Smooth muscle cell (in vitro differentiated cells): Measurements from ENCODE around the gene SERPINA5. TPM values are rescaled to one million over a fixed set of nuclear protein-coding genes. Genes with fewer than 3 reads are reported as not detected.

ENCODE experiments used
- DNase-seq: peaks from one replicate; lab custom pipeline; 2025; ENCODE audit not compliant: unreplicated experiment; lab: John Stamatoyannopoulos, UW
- H2AFZ ChIP-seq: fragments of 200-600 bp; sonication (generic); 2 replicates; pipeline ENCODE4 v1.6.0; 2016; ENCODE audit warnings: antibody characterized with exemption, low read depth, mild to moderate bottlenecking
- H3F3A ChIP-seq: fragments of 200-600 bp; sonication (generic); 2 replicates; pipeline ENCODE4 v1.6.0; 2017; ENCODE audit warnings: antibody characterized with exemption, low read depth
- H3K27ac ChIP-seq: fragments of 200-600 bp; sonication (generic); 2 replicates; pipeline ENCODE4 v1.5.1; 2016; ENCODE audit warnings: low read depth, mild to moderate bottlenecking
- H3K27me3 ChIP-seq: fragments of 200-600 bp; sonication (generic); 2 replicates; pipeline ENCODE4 v1.6.1; 2016; ENCODE audit warnings: low read depth, mild to moderate bottlenecking
- H3K36me3 ChIP-seq: fragments of 200-600 bp; sonication (generic); 2 replicates; pipeline ENCODE4 v1.5.1; 2016; ENCODE audit warnings: low read depth
- H3K4me1 ChIP-seq: fragments of 200-600 bp; sonication (generic); 2 replicates; pipeline ENCODE4 v1.5.1; 2016; ENCODE audit warnings: low read depth
- H3K4me2 ChIP-seq: fragments of 200-600 bp; sonication (generic); 2 replicates; pipeline ENCODE4 v1.6.0; 2016; ENCODE audit warnings: mild to moderate bottlenecking
- H3K4me3 ChIP-seq: fragments of 200-600 bp; sonication (generic); 2 replicates; pipeline ENCODE4 v1.5.1; 2016; ENCODE audit warnings: mild to moderate bottlenecking
- H3K79me2 ChIP-seq: fragments of 200-600 bp; sonication (generic); 2 replicates; pipeline ENCODE4 v1.6.0; 2016; ENCODE audit warnings: low read depth, mild to moderate bottlenecking
- H3K9ac ChIP-seq: fragments of 200-600 bp; sonication (generic); 2 replicates; pipeline ENCODE4 v1.6.0; 2016; ENCODE audit warnings: low read depth
- H3K9me3 ChIP-seq: fragments of 200-600 bp; sonication (generic); replicated peaks from 2 replicates; pipeline ENCODE4 v1.5.1; 2016; ENCODE audit warnings: low read depth
- H4K20me1 ChIP-seq: fragments of 200-600 bp; sonication (generic); 2 replicates; pipeline ENCODE4 v1.6.0; 2016; ENCODE audit warnings: low read depth
- WGBS: methylation state at CpG from one replicate; pipeline ENCODE4 v1.1.7; 2016; ENCODE audit warnings: low lambda C conversion rate; 5-methylcytosine and 5-hydroxymethylcytosine counted together
- polyA plus RNA-seq: library from polyadenylated mRNA; unstranded; fragments of >200 nt; fragmentation: Nextera tagmentation; extraction: Ambion mirVana; gene quantifications from 2 replicates; pipeline ENCODE4 v1.2.1, GENCODE V29; 2016
- total RNA-seq: library from RNA; depleted of rRNA; stranded (reverse); fragments of >200 nt; gene quantifications from 2 replicates; pipeline ENCODE4 v1.2.3, GENCODE V29; 2014
- TF ChIP-seq, protein P1 (sequence below): fragments of 200-600 bp; sonication (generic); IDR thresholded peaks from 2 replicates; pipeline ENCODE4 v1.5.1; 2017; ENCODE audit warnings: borderline replicate concordance, mild to moderate bottlenecking, antibody characterized with exemption; ENCODE audit not compliant: insufficient read depth, poor library complexity, severe bottlenecking

Gene SERPINA5
- total and polyA plus RNA-seq, 2 experiments from 2014 or later, result 0.27 to 0.43 TPM

DNA sequence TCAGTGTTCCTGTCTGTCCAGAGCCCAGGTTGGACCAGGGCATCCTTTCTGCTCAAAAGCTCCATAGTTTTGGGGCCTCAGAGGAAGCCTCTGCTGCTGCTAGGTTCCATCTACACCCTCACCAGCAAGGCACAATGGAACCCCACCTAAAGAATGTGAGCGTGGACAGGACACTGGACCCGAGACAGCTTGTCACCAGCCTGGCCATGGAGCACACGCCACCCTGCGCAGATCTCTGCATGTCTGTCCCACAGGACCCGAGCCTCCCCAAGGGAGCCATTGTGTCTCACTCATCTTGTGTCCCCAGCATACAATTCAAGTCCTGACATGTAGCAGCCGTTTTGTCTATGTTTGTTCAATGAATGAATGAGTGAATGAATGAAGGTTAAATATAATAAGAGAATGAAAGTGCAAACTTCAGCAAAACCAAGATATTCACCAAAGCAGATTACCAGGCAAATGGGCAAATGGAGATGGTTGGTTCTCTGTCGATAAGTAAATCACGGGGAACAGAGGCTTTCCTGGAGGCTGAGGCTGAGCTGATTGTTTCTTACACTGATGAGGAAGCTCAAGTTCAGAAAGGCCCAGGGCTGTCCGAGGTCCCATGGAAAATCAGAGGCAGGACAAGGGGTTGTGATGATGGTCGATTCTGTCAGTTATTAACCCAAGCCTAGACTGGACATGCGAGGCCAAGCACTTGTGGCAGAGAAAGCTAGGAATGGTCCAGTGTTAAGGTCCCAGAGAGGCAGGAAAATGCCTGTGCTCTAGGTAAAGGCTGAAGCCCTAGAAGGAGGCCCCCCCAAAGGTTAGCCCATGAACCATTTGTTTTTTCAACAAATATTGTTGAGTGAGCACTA lies 58.0 kb downstream of the SERPINA5 start:
- WGBS, result 91% methylated on average over 11 of the region's 11 CpGs

DNA sequence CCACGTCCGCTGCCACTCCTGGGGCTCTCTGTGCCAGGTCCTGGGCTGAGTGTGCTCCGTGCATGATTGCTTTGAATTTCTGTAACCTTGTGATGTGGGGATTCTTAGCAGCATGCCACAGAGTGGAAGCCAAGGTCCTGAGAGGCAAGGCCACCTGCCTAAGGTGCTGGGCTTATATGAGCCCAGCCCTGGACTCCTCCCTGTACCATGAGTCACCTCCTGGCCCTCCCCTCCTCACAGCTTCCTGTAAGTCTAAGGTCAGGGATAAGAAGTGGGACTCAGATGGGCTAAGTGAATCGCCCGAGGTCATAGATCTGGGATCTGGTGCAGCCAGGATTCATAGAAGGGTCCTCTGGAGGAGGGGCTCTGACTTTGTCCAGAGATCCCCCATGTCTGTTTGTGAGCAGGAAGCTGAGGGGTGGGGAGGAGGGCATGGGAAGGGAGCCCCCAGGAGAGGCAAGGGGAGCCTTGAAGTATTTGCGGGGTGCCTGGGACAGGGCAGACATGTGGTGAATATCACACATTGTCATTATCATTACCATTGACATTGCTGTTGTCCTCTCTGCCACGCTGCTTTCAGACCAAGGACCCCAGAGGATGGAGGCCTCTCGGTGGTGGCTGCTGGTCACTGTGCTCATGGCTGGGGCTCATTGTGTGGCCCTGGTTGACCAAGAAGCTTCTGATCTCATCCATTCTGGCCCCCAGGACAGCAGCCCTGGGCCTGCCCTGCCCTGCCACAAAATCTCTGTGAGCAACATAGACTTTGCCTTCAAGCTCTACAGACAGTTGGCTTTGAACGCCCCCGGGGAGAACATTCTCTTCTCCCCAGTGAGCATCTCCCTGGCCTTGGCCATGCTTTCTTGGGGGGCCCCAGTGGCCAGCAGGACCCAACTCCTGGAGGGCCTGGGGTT lies 59.8 kb downstream of the SERPINA5 start:
- Histone ChIP-seq H3K4me2 (no peak overlapping the region), H4K20me1 (no peaks in the 10 kb centered on the region), H3K4me1 (no peaks in the 10 kb centered on the region), H3K27me3 (no peaks in the 10 kb centered on the region), H3F3A (no peaks in the 10 kb centered on the region), H3K4me3 (no peak overlapping the region), H3K27ac (no peak overlapping the region), H3K9me3 (no peaks in the 10 kb centered on the region), H3K36me3 (no peaks in the 10 kb centered on the region), H3K9ac (no peak overlapping the region), H3K79me2 (no peaks in the 10 kb centered on the region), H2AFZ (no peak overlapping the region)
- WGBS, result 94% methylated on average over 10 of the region's 10 CpGs
- DNase-seq, result no peak
- TF ChIP-seq, protein P1, sequence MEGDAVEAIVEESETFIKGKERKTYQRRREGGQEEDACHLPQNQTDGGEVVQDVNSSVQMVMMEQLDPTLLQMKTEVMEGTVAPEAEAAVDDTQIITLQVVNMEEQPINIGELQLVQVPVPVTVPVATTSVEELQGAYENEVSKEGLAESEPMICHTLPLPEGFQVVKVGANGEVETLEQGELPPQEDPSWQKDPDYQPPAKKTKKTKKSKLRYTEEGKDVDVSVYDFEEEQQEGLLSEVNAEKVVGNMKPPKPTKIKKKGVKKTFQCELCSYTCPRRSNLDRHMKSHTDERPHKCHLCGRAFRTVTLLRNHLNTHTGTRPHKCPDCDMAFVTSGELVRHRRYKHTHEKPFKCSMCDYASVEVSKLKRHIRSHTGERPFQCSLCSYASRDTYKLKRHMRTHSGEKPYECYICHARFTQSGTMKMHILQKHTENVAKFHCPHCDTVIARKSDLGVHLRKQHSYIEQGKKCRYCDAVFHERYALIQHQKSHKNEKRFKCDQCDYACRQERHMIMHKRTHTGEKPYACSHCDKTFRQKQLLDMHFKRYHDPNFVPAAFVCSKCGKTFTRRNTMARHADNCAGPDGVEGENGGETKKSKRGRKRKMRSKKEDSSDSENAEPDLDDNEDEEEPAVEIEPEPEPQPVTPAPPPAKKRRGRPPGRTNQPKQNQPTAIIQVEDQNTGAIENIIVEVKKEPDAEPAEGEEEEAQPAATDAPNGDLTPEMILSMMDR, result no peak

More for the DNA sequence above, 58.0 kb downstream of the SERPINA5 start:
- Histone ChIP-seq H3K4me2 (no peak overlapping the region), H3K4me1 (no peaks in the 10 kb centered on the region), H4K20me1 (no peaks in the 10 kb centered on the region), H2AFZ (no peak overlapping the region), H3K79me2 (no peaks in the 10 kb centered on the region), H3K36me3 (no peaks in the 10 kb centered on the region), H3K9me3 (no peaks in the 10 kb centered on the region), H3F3A (no peaks in the 10 kb centered on the region), H3K27ac (no peak overlapping the region), H3K27me3 (no peaks in the 10 kb centered on the region), H3K4me3 (no peak overlapping the region), H3K9ac (no peak overlapping the region)
- DNase-seq, result no peak
- TF ChIP-seq, protein P1, result no peak

DNA sequence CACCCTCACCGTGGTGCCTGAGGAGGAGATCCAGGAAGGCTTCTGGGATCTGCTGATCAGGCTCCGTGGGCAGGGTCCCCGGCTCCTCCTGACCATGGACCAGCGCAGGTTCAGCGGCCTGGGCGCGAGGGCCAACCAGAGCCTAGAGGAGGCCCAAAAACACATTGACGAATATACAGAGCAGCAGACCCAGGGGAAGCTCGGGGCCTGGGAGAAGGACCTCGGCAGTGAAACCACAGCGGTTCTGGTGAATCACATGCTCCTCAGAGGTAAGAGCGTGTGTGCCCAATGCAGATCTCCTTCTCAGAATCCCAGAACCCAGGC lies 60.4 kb downstream of the SERPINA5 start:
- H4K20me1 ChIP-seq, result no peaks in the 10 kb centered on the region

More for the DNA sequence above, 60.4 kb downstream of the SERPINA5 start:
- no peak overlapping the region for H3K9ac ChIP-seq
- no peak overlapping the region for H2AFZ ChIP-seq
- DNase-seq, result no peak
- H3K4me3 ChIP-seq, result no peak overlapping the region
- TF ChIP-seq, protein P1, result no peak
- H3K9me3 ChIP-seq, result no peaks in the 10 kb centered on the region
- WGBS, result 97% methylated on average over 12 of the region's 12 CpGs
- no peaks in the 10 kb centered on the region for H3K27me3 ChIP-seq
- no peak overlapping the region for H3K27ac ChIP-seq
- H3K4me2 ChIP-seq, result no peak overlapping the region
- H3K36me3 ChIP-seq, result no peaks in the 10 kb centered on the region
- H3F3A ChIP-seq, result no peaks in the 10 kb centered on the region
- H3K4me1 ChIP-seq, result no peaks in the 10 kb centered on the region
- no peaks in the 10 kb centered on the region for H3K79me2 ChIP-seq

Other genes starting within 250 kb of the SERPINA5 start
- gene SERPINA2, start 214.7 kb upstream of the SERPINA5 start, total RNA-seq, result not detected in 2 replicates
- gene SERPINA2, start 214.7 kb upstream of the SERPINA5 start, polyA plus RNA-seq, result not detected in 2 replicates
- 0.22 and 1.8 TPM in 2 replicates for gene SERPINA1, start 192.8 kb upstream of the SERPINA5 start, total RNA-seq
- 2.4 and 3.4 TPM in 2 replicates for gene SERPINA1, start 192.8 kb upstream of the SERPINA5 start, polyA plus RNA-seq
- not detected in 2 replicates for gene SERPINA11, start 128.6 kb upstream of the SERPINA5 start, total RNA-seq
- not detected in 2 replicates for gene SERPINA11, start 128.6 kb upstream of the SERPINA5 start, polyA plus RNA-seq
- not detected in 2 replicates for gene SERPINA9, start 105.2 kb upstream of the SERPINA5 start, total RNA-seq
- gene SERPINA9, start 105.2 kb upstream of the SERPINA5 start, polyA plus RNA-seq, result not detected in 2 replicates
- not detected in 2 replicates for gene SERPINA12, start 72.0 kb upstream of the SERPINA5 start, total RNA-seq
- gene SERPINA12, start 72.0 kb upstream of the SERPINA5 start, polyA plus RNA-seq, result not detected in 2 replicates
- not detected in 2 replicates for gene SERPINA4, start 20.0 kb upstream of the SERPINA5 start, total RNA-seq
- not detected in 2 replicates for gene SERPINA4, start 20.0 kb upstream of the SERPINA5 start, polyA plus RNA-seq
- gene SERPINA3, start 31.0 kb downstream of the SERPINA5 start, total RNA-seq, result 0.09 and 3.2 TPM in 2 replicates
- gene SERPINA3, start 31.0 kb downstream of the SERPINA5 start, polyA plus RNA-seq, result 0.45 and 2.6 TPM in 2 replicates
- gene GSC, start 188.7 kb downstream of the SERPINA5 start, total RNA-seq, result not detected in 2 replicates
- not detected in 2 replicates for gene GSC, start 188.7 kb downstream of the SERPINA5 start, polyA plus RNA-seq